ENCODE measurements around the gene SCG5.

Gene SCG5

DNA sequence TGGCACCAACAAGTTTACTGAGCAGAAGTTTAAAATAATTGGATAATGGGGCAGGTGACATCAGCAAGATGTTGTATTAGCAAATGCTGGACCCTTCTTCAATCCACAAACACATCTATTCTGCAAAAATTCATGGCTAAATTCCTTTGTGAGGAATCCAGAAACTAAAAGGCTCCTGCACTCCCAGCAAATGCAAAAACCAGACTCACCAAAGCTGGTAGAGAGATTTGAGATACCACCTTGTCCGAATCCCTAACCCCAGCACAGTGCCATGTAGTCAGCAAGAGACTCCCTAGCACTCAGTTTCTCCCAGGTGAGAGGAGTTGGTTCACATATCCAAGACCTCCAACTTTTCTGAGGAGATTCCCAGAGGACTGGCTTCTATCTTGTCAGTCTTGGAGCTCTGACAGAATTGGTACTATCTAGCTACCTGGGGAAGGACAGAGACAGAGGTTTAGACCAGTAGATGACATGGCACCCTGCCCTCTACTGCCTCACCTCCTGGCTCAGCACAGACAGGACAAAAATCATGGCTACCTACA lies 98.1 kb downstream of the SCG5 start (continued):
- TF ChIP-seq GLIS2 (tag by site-specific recombination; IDR thresholded peaks at IDR 0.05), result no peak

DNA sequence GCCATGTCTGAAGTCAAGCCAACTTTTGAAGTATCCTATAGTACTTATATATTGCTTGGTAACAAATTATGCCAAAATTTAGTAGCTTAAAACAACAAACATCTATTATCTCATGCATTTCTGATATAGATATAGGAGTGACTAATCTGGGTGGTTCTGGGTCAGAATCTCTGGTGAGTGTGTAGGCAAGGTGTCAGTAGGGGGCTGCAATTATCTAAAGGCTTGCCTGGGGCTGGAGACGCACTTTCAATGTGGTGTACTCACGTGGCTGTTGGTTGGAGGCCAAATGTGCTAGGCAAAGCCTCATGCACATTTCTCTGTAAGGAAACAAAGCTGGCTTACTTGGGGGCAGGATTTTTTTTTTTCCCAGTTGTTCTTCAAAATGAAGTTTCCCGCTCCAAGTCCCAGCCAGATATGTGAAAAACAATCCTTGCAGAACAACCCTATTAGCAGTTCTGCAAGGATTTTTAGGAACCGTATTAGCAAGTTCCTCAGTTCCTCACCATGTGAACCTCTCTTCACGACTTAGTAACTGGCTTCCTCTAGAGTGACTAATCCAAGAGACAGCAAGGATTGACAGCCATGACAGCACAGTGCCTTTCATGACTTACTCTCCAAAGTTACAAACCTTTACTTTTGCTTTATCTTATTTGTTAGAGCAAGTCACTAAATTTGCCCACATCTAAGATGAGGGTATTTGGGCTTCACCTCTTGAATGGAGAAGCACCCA lies 102.1 kb downstream of the SCG5 start:
- H3K4me1 ChIP-seq (ENCODE audit: control insufficient read depth, insufficient read depth, low read length), result no peaks in the 10 kb centered on the region; the same call in 1 of the 2 replicates
- CTCF ChIA-PET, result interaction anchor here (1.0 kb wide), 1 partner anchor 100 kb away, joined by 5 read pairs; no protein-coding TSS in a partner anchor
- H3K36me3 ChIP-seq (ENCODE audit: control insufficient read depth in 2 of 2, insufficient read depth in 1 of 2, low read length in 2 of 2), result no peaks in the 10 kb centered on the region
- H3K4me3 ChIP-seq (ENCODE audit: low read depth, low read length), result no peak overlapping the region
- no peaks in the 10 kb centered on the region for H3K9me3 ChIP-seq (ENCODE audit: control insufficient read depth, insufficient read depth, low read depth, low read length)
- POLR2A ChIA-PET, result interaction anchor here (0.6 kb wide), 1 partner anchor 164 kb away, joined by 3 read pairs; no protein-coding TSS in a partner anchor
- no peak overlapping the region for H3K27ac ChIP-seq (ENCODE audit: extremely low read depth, low read depth, low read length)
- TF ChIP-seq, protein P1, sequence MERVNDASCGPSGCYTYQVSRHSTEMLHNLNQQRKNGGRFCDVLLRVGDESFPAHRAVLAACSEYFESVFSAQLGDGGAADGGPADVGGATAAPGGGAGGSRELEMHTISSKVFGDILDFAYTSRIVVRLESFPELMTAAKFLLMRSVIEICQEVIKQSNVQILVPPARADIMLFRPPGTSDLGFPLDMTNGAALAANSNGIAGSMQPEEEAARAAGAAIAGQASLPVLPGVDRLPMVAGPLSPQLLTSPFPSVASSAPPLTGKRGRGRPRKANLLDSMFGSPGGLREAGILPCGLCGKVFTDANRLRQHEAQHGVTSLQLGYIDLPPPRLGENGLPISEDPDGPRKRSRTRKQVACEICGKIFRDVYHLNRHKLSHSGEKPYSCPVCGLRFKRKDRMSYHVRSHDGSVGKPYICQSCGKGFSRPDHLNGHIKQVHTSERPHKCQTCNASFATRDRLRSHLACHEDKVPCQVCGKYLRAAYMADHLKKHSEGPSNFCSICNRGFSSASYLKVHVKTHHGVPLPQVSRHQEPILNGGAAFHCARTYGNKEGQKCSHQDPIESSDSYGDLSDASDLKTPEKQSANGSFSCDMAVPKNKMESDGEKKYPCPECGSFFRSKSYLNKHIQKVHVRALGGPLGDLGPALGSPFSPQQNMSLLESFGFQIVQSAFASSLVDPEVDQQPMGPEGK (tag by site-specific recombination; IDR thresholded peaks at IDR 0.05), result 0 out of 2 replicates have a peak, but pooled peaks have one; percentile 43
- TF ChIP-seq BCL11B (tag by site-specific recombination; IDR thresholded peaks at IDR 0.05; ENCODE audit: low read depth) (no peak), MEIS1 (CRISPR knock-in tag; IDR thresholded peaks at IDR 0.05; ENCODE audit: borderline replicate concordance) (no peak), ZSCAN23 (tag by site-specific recombination; IDR thresholded peaks at IDR 0.05) (peak; percentile 77; the same call in 1 of the 2 replicates), WT1 (tag by site-specific recombination; IDR thresholded peaks at IDR 0.05) (peak; percentile 29; the same call in 1 of the 2 replicates), ZNF701 (tag by site-specific recombination; IDR thresholded peaks at IDR 0.05) (no peak), FEZF1 (tag by site-specific recombination; IDR thresholded peaks at IDR 0.05) (peak; percentile 37; the same call in 1 of the 2 replicates), ZNF157 (tag by site-specific recombination; IDR thresholded peaks at IDR 0.05) (no peak), ZNF391 (tag by site-specific recombination; IDR thresholded peaks at IDR 0.05; ENCODE audit: borderline replicate concordance, low read depth) (no peak), ZNF658 (tag by site-specific recombination; IDR thresholded peaks at IDR 0.05) (no peak), HOXD13 (CRISPR knock-in tag; IDR thresholded peaks at IDR 0.05; ENCODE audit: borderline replicate concordance) (no peak), GLIS1 (tag by site-specific recombination; IDR thresholded peaks at IDR 0.05) (peak; percentile 79), ZNF664 (tag by site-specific recombination; IDR thresholded peaks at IDR 0.05) (no peak), ZNF24 (tag by site-specific recombination; IDR thresholded peaks at IDR 0.05) (peak; percentile 74; the same call in 1 of the 2 replicates)
- TF ChIP-seq, protein P2, sequence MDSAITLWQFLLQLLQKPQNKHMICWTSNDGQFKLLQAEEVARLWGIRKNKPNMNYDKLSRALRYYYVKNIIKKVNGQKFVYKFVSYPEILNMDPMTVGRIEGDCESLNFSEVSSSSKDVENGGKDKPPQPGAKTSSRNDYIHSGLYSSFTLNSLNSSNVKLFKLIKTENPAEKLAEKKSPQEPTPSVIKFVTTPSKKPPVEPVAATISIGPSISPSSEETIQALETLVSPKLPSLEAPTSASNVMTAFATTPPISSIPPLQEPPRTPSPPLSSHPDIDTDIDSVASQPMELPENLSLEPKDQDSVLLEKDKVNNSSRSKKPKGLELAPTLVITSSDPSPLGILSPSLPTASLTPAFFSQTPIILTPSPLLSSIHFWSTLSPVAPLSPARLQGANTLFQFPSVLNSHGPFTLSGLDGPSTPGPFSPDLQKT (IDR thresholded peaks at IDR 0.05; ENCODE audit: borderline replicate concordance, low read depth, low read length), result no peak
- TF ChIP-seq, protein P3, sequence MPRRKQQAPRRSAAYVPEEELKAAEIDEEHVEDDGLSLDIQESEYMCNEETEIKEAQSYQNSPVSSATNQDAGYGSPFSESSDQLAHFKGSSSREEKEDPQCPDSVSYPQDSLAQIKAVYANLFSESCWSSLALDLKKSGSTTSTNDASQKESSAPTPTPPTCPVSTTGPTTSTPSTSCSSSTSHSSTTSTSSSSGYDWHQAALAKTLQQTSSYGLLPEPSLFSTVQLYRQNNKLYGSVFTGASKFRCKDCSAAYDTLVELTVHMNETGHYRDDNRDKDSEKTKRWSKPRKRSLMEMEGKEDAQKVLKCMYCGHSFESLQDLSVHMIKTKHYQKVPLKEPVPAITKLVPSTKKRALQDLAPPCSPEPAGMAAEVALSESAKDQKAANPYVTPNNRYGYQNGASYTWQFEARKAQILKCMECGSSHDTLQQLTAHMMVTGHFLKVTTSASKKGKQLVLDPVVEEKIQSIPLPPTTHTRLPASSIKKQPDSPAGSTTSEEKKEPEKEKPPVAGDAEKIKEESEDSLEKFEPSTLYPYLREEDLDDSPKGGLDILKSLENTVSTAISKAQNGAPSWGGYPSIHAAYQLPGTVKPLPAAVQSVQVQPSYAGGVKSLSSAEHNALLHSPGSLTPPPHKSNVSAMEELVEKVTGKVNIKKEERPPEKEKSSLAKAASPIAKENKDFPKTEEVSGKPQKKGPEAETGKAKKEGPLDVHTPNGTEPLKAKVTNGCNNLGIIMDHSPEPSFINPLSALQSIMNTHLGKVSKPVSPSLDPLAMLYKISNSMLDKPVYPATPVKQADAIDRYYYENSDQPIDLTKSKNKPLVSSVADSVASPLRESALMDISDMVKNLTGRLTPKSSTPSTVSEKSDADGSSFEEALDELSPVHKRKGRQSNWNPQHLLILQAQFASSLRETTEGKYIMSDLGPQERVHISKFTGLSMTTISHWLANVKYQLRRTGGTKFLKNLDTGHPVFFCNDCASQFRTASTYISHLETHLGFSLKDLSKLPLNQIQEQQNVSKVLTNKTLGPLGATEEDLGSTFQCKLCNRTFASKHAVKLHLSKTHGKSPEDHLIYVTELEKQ (tag by site-specific recombination; IDR thresholded peaks at IDR 0.05; ENCODE audit: borderline replicate concordance), result 0 out of 2 replicates have a peak, but pooled peaks have one; percentile 21
- TF ChIP-seq, protein P4, sequence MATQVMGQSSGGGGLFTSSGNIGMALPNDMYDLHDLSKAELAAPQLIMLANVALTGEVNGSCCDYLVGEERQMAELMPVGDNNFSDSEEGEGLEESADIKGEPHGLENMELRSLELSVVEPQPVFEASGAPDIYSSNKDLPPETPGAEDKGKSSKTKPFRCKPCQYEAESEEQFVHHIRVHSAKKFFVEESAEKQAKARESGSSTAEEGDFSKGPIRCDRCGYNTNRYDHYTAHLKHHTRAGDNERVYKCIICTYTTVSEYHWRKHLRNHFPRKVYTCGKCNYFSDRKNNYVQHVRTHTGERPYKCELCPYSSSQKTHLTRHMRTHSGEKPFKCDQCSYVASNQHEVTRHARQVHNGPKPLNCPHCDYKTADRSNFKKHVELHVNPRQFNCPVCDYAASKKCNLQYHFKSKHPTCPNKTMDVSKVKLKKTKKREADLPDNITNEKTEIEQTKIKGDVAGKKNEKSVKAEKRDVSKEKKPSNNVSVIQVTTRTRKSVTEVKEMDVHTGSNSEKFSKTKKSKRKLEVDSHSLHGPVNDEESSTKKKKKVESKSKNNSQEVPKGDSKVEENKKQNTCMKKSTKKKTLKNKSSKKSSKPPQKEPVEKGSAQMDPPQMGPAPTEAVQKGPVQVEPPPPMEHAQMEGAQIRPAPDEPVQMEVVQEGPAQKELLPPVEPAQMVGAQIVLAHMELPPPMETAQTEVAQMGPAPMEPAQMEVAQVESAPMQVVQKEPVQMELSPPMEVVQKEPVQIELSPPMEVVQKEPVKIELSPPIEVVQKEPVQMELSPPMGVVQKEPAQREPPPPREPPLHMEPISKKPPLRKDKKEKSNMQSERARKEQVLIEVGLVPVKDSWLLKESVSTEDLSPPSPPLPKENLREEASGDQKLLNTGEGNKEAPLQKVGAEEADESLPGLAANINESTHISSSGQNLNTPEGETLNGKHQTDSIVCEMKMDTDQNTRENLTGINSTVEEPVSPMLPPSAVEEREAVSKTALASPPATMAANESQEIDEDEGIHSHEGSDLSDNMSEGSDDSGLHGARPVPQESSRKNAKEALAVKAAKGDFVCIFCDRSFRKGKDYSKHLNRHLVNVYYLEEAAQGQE (tag by site-specific recombination; IDR thresholded peaks at IDR 0.05), result no peak
- TF ChIP-seq, protein P5, sequence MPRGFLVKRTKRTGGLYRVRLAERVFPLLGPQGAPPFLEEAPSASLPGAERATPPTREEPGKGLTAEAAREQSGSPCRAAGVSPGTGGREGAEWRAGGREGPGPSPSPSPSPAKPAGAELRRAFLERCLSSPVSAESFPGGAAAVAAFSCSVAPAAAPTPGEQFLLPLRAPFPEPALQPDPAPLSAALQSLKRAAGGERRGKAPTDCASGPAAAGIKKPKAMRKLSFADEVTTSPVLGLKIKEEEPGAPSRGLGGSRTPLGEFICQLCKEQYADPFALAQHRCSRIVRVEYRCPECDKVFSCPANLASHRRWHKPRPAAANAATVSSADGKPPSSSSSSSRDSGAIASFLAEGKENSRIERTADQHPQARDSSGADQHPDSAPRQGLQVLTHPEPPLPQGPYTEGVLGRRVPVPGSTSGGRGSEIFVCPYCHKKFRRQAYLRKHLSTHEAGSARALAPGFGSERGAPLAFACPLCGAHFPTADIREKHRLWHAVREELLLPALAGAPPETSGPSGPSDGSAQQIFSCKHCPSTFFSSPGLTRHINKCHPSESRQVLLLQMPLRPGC (tag by site-specific recombination; IDR thresholded peaks at IDR 0.05), result peak; percentile 66; the same call in 1 of the 2 replicates
- TF ChIP-seq, protein P6, sequence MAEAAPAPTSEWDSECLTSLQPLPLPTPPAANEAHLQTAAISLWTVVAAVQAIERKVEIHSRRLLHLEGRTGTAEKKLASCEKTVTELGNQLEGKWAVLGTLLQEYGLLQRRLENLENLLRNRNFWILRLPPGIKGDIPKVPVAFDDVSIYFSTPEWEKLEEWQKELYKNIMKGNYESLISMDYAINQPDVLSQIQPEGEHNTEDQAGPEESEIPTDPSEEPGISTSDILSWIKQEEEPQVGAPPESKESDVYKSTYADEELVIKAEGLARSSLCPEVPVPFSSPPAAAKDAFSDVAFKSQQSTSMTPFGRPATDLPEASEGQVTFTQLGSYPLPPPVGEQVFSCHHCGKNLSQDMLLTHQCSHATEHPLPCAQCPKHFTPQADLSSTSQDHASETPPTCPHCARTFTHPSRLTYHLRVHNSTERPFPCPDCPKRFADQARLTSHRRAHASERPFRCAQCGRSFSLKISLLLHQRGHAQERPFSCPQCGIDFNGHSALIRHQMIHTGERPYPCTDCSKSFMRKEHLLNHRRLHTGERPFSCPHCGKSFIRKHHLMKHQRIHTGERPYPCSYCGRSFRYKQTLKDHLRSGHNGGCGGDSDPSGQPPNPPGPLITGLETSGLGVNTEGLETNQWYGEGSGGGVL (tag by site-specific recombination; IDR thresholded peaks at IDR 0.05), result peak; percentile 76
